A172 (cell line): Measurements from ENCODE around the gene DACH1. TPM values are rescaled to one million over a fixed set of nuclear protein-coding genes. Genes with fewer than 3 reads are reported as not detected.

ENCODE experiments used
- DNase-seq: peaks from one replicate; pipeline ENCODE4 v3.0.0-alpha.2; 2015; ENCODE audit warnings: low spot score
- total RNA-seq: library from RNA; depleted of rRNA; stranded (reverse); fragments of >200 nt; shearing (Covaris generic); gene quantifications from 2 replicates; pipeline ENCODE4 v1.2.3, GENCODE V29; 2014

DACH1 gene
- total RNA-seq, 1 experiment from 2014 or later: not detected

- DNase-seq: no peak
Measured at GRCh38 chr13:71830323-71830722, 36.7 kb downstream of the DACH1 start.

- no peak for DNase-seq
Measured at GRCh38 chr13:71829547-71829946, 37.5 kb downstream of the DACH1 start.

GRCh38 chr13:71828564-71828963, 38.4 kb downstream of the DACH1 start:
- no peak for DNase-seq

GRCh38 chr13:71828117-71828516, 38.9 kb downstream of the DACH1 start:
- DNase-seq: no peak

GRCh38 chr13:71827241-71827640, 39.8 kb downstream of the DACH1 start:
- DNase-seq: no peak

GRCh38 chr13:71820699-71821098, 46.3 kb downstream of the DACH1 start:
- no peak for DNase-seq

- DNase-seq: no peak
Measured at GRCh38 chr13:71817335-71817734, 49.7 kb downstream of the DACH1 start.

GRCh38 chr13:71814806-71815360, 52.1 kb downstream of the DACH1 start:
- DNase-seq: no peak

GRCh38 chr13:71813187-71813586, 53.8 kb downstream of the DACH1 start:
- no peak for DNase-seq

GRCh38 chr13:71811344-71811743, 55.7 kb downstream of the DACH1 start:
- DNase-seq: no peak

- DNase-seq: no peak
Measured at GRCh38 chr13:71808708-71809107, 58.3 kb downstream of the DACH1 start.

- DNase-seq: no peak
Measured at GRCh38 chr13:71806886-71807285, 60.1 kb downstream of the DACH1 start.

- DNase-seq: no peak
Measured at GRCh38 chr13:71803066-71803465, 63.9 kb downstream of the DACH1 start.

- no peak for DNase-seq
Measured at GRCh38 chr13:71801781-71802180, 65.2 kb downstream of the DACH1 start.

- no peak for DNase-seq
Measured at GRCh38 chr13:71801165-71801760, 65.7 kb downstream of the DACH1 start.

- DNase-seq: no peak
Measured at GRCh38 chr13:71799324-71799723, 67.7 kb downstream of the DACH1 start.

- DNase-seq: no peak
Measured at GRCh38 chr13:71798707-71799106, 68.3 kb downstream of the DACH1 start.

GRCh38 chr13:71797517-71797916, 69.5 kb downstream of the DACH1 start:
- no peak for DNase-seq

- DNase-seq: no peak
Measured at GRCh38 chr13:71789693-71790329, 77.2 kb downstream of the DACH1 start.

- no peak for DNase-seq
Measured at GRCh38 chr13:71789037-71789436, 78.0 kb downstream of the DACH1 start.

GRCh38 chr13:71787414-71787813, 79.6 kb downstream of the DACH1 start:
- no peak for DNase-seq

- no peak for DNase-seq
Measured at GRCh38 chr13:71786875-71787274, 80.1 kb downstream of the DACH1 start.

GRCh38 chr13:71785361-71785760, 81.6 kb downstream of the DACH1 start:
- no peak for DNase-seq

- no peak for DNase-seq
Measured at GRCh38 chr13:71780546-71780945, 86.5 kb downstream of the DACH1 start.
